ENCODE results near the gene TBC1D22A.

- TF ChIP-seq, protein P1, sequence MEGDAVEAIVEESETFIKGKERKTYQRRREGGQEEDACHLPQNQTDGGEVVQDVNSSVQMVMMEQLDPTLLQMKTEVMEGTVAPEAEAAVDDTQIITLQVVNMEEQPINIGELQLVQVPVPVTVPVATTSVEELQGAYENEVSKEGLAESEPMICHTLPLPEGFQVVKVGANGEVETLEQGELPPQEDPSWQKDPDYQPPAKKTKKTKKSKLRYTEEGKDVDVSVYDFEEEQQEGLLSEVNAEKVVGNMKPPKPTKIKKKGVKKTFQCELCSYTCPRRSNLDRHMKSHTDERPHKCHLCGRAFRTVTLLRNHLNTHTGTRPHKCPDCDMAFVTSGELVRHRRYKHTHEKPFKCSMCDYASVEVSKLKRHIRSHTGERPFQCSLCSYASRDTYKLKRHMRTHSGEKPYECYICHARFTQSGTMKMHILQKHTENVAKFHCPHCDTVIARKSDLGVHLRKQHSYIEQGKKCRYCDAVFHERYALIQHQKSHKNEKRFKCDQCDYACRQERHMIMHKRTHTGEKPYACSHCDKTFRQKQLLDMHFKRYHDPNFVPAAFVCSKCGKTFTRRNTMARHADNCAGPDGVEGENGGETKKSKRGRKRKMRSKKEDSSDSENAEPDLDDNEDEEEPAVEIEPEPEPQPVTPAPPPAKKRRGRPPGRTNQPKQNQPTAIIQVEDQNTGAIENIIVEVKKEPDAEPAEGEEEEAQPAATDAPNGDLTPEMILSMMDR (conservative IDR thresholded peaks at IDR 0.05; ENCODE audit: low read length): no peak
- TF ChIP-seq EZH2phosphoT487 (IDR thresholded peaks at IDR 0.05; ENCODE audit: borderline replicate concordance, low read depth, low read length): no peak
Observed at GRCh38 chr22:46986788-46987187, 224.3 kb downstream of the TBC1D22A start.

Data from OCI-LY7 (cell line).